Measurements from ENCODE around the gene TGFB1I1. TPM values are rescaled to one million over a fixed set of nuclear protein-coding genes. Genes with fewer than 3 reads are reported as not detected.

Gene TGFB1I1
- total RNA-seq, 1 donor from 2014 or later = 39.4 TPM

- Mint-ChIP-seq H3K27ac (peak overlapping the region; percentile 80), H3K36me3 (peaks cover 16% of the 10 kb centered on the region), H3K9me3 (no peaks in the 10 kb centered on the region), H3K4me1 (peaks cover 25% of the 10 kb centered on the region), H3K27me3 (ENCODE audit: low read depth) (no peaks in the 10 kb centered on the region), H3K4me3 (peak overlapping the region; percentile 46)
- DNase-seq (ENCODE audit: low spot score in 2 of 2, unreplicated experiment in 2 of 2) = no peak
- TF ChIP-seq CTCF (IDR thresholded peaks at IDR 0.05; ENCODE audit: unreplicated experiment) = no peak
Measured at GRCh38 chr16:31461201-31461920, 10.6 kb upstream of the TGFB1I1 start.

GRCh38 chr16:31461921-31462804 is 9.8 kb upstream of the TGFB1I1 start:
- no peak overlapping the region for H3K27ac Mint-ChIP-seq
- H3K36me3 Mint-ChIP-seq = peaks cover 20% of the 10 kb centered on the region
- DNase-seq (ENCODE audit: low spot score in 2 of 2, unreplicated experiment in 2 of 2) = no peak
- no peaks in the 10 kb centered on the region for H3K9me3 Mint-ChIP-seq
- no peaks in the 10 kb centered on the region for H3K27me3 Mint-ChIP-seq (ENCODE audit: low read depth)
- no peak overlapping the region for H3K4me3 Mint-ChIP-seq
- H3K4me1 Mint-ChIP-seq = peaks cover 19% of the 10 kb centered on the region
- TF ChIP-seq CTCF (IDR thresholded peaks at IDR 0.05; ENCODE audit: unreplicated experiment) = no peak

GRCh38 chr16:31464348-31464769 is 7.6 kb upstream of the TGFB1I1 start:
- peaks cover 12% of the 10 kb centered on the region for H3K4me1 Mint-ChIP-seq
- DNase-seq (ENCODE audit: low spot score in 2 of 2, unreplicated experiment in 2 of 2) = no peak
- no peak overlapping the region for H3K27ac Mint-ChIP-seq
- no peak overlapping the region for H3K4me3 Mint-ChIP-seq
- H3K9me3 Mint-ChIP-seq = no peaks in the 10 kb centered on the region
- H3K27me3 Mint-ChIP-seq (ENCODE audit: low read depth) = no peaks in the 10 kb centered on the region
- peaks cover 20% of the 10 kb centered on the region for H3K36me3 Mint-ChIP-seq
- TF ChIP-seq CTCF (IDR thresholded peaks at IDR 0.05; ENCODE audit: unreplicated experiment) = no peak

GRCh38 chr16:31464781-31465260 is 7.1 kb upstream of the TGFB1I1 start:
- Mint-ChIP-seq H3K4me1 (peaks cover 12% of the 10 kb centered on the region), H3K4me3 (no peak overlapping the region), H3K36me3 (peaks cover 20% of the 10 kb centered on the region), H3K27ac (no peak overlapping the region), H3K27me3 (ENCODE audit: low read depth) (no peaks in the 10 kb centered on the region), H3K9me3 (no peaks in the 10 kb centered on the region)
- no peak for DNase-seq (ENCODE audit: low spot score in 2 of 2, unreplicated experiment in 2 of 2)
- no peak for TF ChIP-seq CTCF (IDR thresholded peaks at IDR 0.05; ENCODE audit: unreplicated experiment)

GRCh38 chr16:31465788-31466370 is 6.1 kb upstream of the TGFB1I1 start:
- H3K36me3 Mint-ChIP-seq = peaks cover 20% of the 10 kb centered on the region
- H3K9me3 Mint-ChIP-seq = no peaks in the 10 kb centered on the region
- TF ChIP-seq CTCF (IDR thresholded peaks at IDR 0.05; ENCODE audit: unreplicated experiment) = no peak
- H3K27me3 Mint-ChIP-seq (ENCODE audit: low read depth) = no peaks in the 10 kb centered on the region
- DNase-seq (ENCODE audit: low spot score in 2 of 2, unreplicated experiment in 2 of 2) = no peak
- H3K4me3 Mint-ChIP-seq = no peak overlapping the region
- H3K4me1 Mint-ChIP-seq = peaks cover 4% of the 10 kb centered on the region
- H3K27ac Mint-ChIP-seq = no peak overlapping the region
